Endodermal cell (in vitro differentiated cells): Measurements from ENCODE around the gene FBN2. TPM values are rescaled to one million over a fixed set of nuclear protein-coding genes. Genes with fewer than 3 reads are reported as not detected.

Experiments used
- DNase-seq: peaks from one replicate; pipeline ENCODE4 v3.0.0-alpha.2; 2017
- H3K27ac ChIP-seq: 2 replicates; pipeline ENCODE4 v1.5.1; 2013; ENCODE audit warnings: mild to moderate bottlenecking, low read depth, low read length, moderate library complexity
- H3K27me3 ChIP-seq: 2 replicates; pipeline ENCODE4 v1.6.1; 2013; ENCODE audit warnings: mild to moderate bottlenecking, low read length, moderate library complexity; ENCODE audit not compliant: insufficient read depth, control insufficient read depth, poor library complexity, severe bottlenecking
- H3K36me3 ChIP-seq: 2 replicates; pipeline ENCODE4 v1.7.0; 2013; ENCODE audit warnings: mild to moderate bottlenecking, low read length, moderate library complexity; ENCODE audit not compliant: control insufficient read depth, insufficient read depth
- H3K4me1 ChIP-seq: one replicate; pipeline ENCODE4 v1.7.0; 2013; ENCODE audit warnings: low read length; ENCODE audit not compliant: control insufficient read depth, insufficient read depth
- H3K4me3 ChIP-seq: 2 replicates; pipeline ENCODE4 v1.5.1; 2013; ENCODE audit warnings: mild to moderate bottlenecking, low read length, moderate library complexity
- H3K9ac ChIP-seq: 2 replicates; pipeline ENCODE4 v1.6.1; 2013; ENCODE audit warnings: mild to moderate bottlenecking, low read length, moderate library complexity; ENCODE audit not compliant: poor library complexity, severe bottlenecking; ENCODE audit errors: extremely low read depth
- H3K9me3 ChIP-seq: 2 replicates; pipeline ENCODE4 v1.6.1; 2013; ENCODE audit warnings: mild to moderate bottlenecking, low read length, moderate library complexity; ENCODE audit not compliant: control insufficient read depth
- H3K27ac Mint-ChIP-seq: 2 replicates; pipeline ENCODE4 v1.8.0; 2020; ENCODE audit warnings: mixed read lengths
- H3K27me3 Mint-ChIP-seq: 2 replicates; pipeline ENCODE4 v1.8.0; 2021; ENCODE audit warnings: mild to moderate bottlenecking, mixed read lengths; ENCODE audit not compliant: insufficient read depth
- H3K36me3 Mint-ChIP-seq: 2 replicates; pipeline ENCODE4 v1.8.0; 2020; ENCODE audit warnings: low read depth, mixed read lengths
- H3K4me1 Mint-ChIP-seq: 2 replicates; pipeline ENCODE4 v1.8.0; 2020; ENCODE audit warnings: mixed read lengths
- H3K4me3 Mint-ChIP-seq: 2 replicates; pipeline ENCODE4 v1.8.0; 2020; ENCODE audit warnings: mild to moderate bottlenecking, moderate library complexity, mixed read lengths
- H3K9me3 Mint-ChIP-seq: 2 replicates; pipeline ENCODE4 v1.8.0; 2020; ENCODE audit warnings: mild to moderate bottlenecking, mixed read lengths
- CTCF ChIP-seq: fragments of 200-600 bp; sonication (generic); conservative IDR thresholded peaks from 2 replicates; pipeline ENCODE4 v1.5.0; 2021; ENCODE audit warnings: antibody characterized with exemption, mild to moderate bottlenecking
- WGBS, 2 experiments: methylation state at CpG; one replicate each; pipeline versions ENCODE4 v1.1.5 to v1.1.7; 2013; ENCODE audit warnings: missing lambda C conversion rate in 2 of 2, mixed read lengths in 1 of 2; ENCODE audit not compliant: insufficient coverage in 1 of 2, insufficient read length in 1 of 2; 5-methylcytosine and 5-hydroxymethylcytosine counted together
- total RNA-seq, 2 donors: library from RNA; stranded (reverse); fragmentation: NEBNext Ultra II Directional in 1 of 2; extraction: Animal tissue kit (Norgen Biotek cat#: 25700) in 1 of 2; gene quantifications; 2 replicates in 1 of 2; 3 replicates in 1 of 2; pipeline ENCODE4 v1.2.1, GENCODE V29; 2021

The FBN2 gene
- total RNA-seq, 2 donors from 2014 or later: 131 to 212 TPM

- H3K9me3 ChIP-seq: no peaks in the 10 kb centered on the region
- H3K27ac ChIP-seq: peak overlapping the region; percentile 77
- peak; percentile 37 for TF ChIP-seq CTCF
- Mint-ChIP-seq H3K4me3 (peak overlapping the region; percentile 63), H3K27me3 (peaks cover 60% of the 10 kb centered on the region), H3K4me1 (peaks cover 4% of the 10 kb centered on the region), H3K36me3 (peaks cover 14% of the 10 kb centered on the region), H3K27ac (peak overlapping the region; percentile 23), H3K9me3 (peaks cover 6% of the 10 kb centered on the region)
- peak overlapping the region; percentile 70 for H3K4me3 ChIP-seq
- H3K9ac ChIP-seq: peak overlapping the region; percentile 18
- WGBS, 2 experiments: 3 to 12% methylated on average over 3 to 20 of the region's 20 CpGs
- DNase-seq: no peak
- no peaks in the 10 kb centered on the region for H3K36me3 ChIP-seq
- peaks cover 10% of the 10 kb centered on the region for H3K27me3 ChIP-seq
- no peaks in the 10 kb centered on the region for H3K4me1 ChIP-seq
Observed at GRCh38 chr5:128539038-128539429, 989 bp upstream of the FBN2 start.

- peak; percentile 97 for DNase-seq
- Histone ChIP-seq H3K9ac (peak overlapping the region; percentile 18), H3K36me3 (no peaks in the 10 kb centered on the region), H3K4me1 (no peaks in the 10 kb centered on the region), H3K4me3 (peak overlapping the region; percentile 70), H3K9me3 (no peaks in the 10 kb centered on the region), H3K27me3 (peaks cover 10% of the 10 kb centered on the region), H3K27ac (peak overlapping the region; percentile 77)
- H3K27ac Mint-ChIP-seq: no peak overlapping the region
- peaks cover 1% of the 10 kb centered on the region for H3K9me3 Mint-ChIP-seq
- 0 to 2% methylated on average over 7 to 65 of the region's 65 CpGs for WGBS, 2 experiments
- TF ChIP-seq CTCF: no peak
- peaks cover 4% of the 10 kb centered on the region for H3K4me1 Mint-ChIP-seq
- peak overlapping the region; percentile 63 for H3K4me3 Mint-ChIP-seq
- H3K36me3 Mint-ChIP-seq: peaks cover 16% of the 10 kb centered on the region
- peaks cover 57% of the 10 kb centered on the region for H3K27me3 Mint-ChIP-seq
Observed at GRCh38 chr5:128538250-128539037, 399 bp upstream of the FBN2 start.

- DNase-seq: peak; percentile 85
- Histone ChIP-seq H3K9ac (peak overlapping the region; percentile 58), H3K36me3 (no peaks in the 10 kb centered on the region), H3K4me3 (peak overlapping the region; percentile 70), H3K9me3 (no peaks in the 10 kb centered on the region), H3K4me1 (no peaks in the 10 kb centered on the region), H3K27me3 (peaks cover 10% of the 10 kb centered on the region), H3K27ac (peak overlapping the region; percentile 77)
- Mint-ChIP-seq H3K9me3 (no peaks in the 10 kb centered on the region), H3K27ac (no peak overlapping the region), H3K27me3 (peaks cover 49% of the 10 kb centered on the region), H3K4me1 (peaks cover 4% of the 10 kb centered on the region), H3K4me3 (peak overlapping the region; percentile 63), H3K36me3 (peaks cover 16% of the 10 kb centered on the region)
- 0% methylated on average over 26 to 75 of the region's 75 CpGs for whole genome bisulfite sequencing, 2 experiments
- no peak for TF ChIP-seq CTCF
Observed at GRCh38 chr5:128537221-128537999, 635 bp downstream of the FBN2 start.
